CD4-positive, alpha-beta T cell treated with Interleukin-21 for 1 hour (primary cell): ENCODE measurements around the gene PLXNA3.

Experiments
- DNase-seq: peaks from one replicate; pipeline ENCODE4 v3.0.0-alpha.2; 2020

The PLXNA3 gene

DNA sequence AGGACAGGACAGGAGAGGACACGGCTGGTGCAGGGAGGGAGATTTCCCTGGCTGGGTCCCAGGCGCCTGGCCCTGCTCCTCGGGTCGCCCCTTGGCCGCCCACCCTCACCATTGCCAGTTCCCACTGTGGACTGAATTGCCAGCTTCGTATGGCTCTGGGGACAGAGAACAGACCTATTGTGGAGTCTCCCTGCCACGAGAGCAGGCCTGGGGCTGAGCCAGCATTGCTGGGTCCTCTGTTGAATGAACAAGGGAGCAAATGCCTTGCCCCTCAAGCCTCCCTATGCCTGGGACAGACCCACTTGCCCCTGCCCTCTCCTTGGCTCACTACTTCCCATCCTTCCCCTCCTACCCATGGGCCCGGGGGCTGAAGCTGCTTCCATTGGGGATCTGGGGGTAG lies 4.3 kb downstream of the PLXNA3 start:
- DNase-seq: no peak

GRCh38 chrX:154463611-154464220 lies 5.6 kb downstream of the PLXNA3 start:
- no peak for DNase-seq

- DNase-seq: no peak
Measured at GRCh38 chrX:154464806-154465365, 6.8 kb downstream of the PLXNA3 start.

DNA sequence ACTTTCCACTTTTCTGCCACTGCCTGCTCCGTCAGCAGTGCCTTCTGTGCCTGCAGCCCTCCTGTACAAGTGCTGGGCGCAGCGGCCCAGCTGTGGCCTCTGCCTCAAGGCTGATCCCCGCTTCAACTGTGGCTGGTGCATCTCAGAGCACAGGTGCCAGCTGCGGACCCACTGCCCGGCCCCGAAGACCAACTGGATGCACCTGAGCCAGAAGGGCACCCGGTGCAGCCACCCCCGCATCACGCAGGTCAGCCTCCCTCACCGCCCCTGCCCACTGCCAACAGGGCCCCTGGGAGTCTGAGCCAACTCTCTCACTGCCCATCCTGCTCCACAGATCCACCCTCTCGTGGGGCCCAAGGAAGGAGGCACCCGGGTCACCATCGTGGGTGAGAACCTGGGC lies 7.5 kb downstream of the PLXNA3 start:
- no peak for DNase-seq

DNA sequence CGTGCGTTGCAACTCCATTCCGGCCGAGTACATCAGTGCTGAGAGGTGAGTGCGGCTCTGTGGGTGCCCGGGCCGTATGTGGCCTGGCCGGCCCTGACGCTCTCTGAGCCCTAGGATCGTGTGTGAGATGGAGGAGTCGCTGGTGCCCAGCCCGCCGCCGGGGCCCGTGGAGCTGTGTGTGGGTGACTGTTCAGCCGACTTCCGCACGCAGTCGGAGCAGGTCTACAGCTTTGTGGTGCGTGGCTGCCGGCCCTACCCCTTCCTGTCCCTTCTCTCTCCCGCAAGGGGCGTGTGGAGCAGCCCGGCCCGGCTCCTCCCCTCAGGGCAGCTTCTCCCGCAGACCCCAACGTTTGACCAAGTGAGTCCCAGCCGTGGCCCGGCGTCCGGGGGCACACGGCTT lies 8.0 kb downstream of the PLXNA3 start:
- no peak for DNase-seq

DNA sequence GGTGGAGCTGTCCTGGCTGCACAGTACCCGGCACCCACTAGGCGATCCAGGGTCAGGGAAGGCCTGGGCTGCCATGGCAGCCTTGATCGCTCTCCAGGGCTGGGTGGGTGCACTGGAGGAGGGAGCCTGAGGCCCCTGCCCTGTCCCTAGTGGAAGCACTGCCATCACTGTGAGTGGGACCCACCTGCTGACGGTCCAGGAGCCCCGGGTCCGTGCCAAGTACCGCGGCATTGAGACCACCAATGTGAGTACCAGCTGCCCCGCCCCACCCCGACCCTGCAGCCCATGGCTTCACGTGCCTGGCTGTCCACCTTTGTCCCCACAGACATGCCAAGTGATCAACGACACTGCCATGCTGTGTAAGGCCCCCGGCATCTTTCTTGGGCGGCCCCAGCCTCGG lies 8.8 kb downstream of the PLXNA3 start:
- no peak for DNase-seq

DNA sequence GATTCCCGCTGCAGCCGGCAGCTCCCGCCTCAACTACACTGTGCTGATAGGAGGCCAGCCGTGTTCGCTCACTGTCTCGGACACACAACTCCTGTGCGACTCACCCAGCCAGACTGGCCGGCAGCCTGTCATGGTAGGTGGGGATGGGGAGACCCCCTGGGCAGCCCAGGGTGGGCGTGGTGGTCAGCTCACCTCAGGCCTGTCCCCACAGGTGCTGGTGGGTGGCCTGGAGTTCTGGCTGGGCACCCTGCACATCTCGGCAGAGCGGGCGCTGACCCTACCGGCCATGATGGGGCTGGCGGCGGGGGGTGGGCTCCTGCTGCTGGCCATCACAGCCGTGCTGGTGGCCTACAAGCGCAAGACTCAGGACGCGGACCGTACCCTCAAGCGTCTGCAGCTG lies 9.5 kb downstream of the PLXNA3 start:
- DNase-seq: no peak

DNA sequence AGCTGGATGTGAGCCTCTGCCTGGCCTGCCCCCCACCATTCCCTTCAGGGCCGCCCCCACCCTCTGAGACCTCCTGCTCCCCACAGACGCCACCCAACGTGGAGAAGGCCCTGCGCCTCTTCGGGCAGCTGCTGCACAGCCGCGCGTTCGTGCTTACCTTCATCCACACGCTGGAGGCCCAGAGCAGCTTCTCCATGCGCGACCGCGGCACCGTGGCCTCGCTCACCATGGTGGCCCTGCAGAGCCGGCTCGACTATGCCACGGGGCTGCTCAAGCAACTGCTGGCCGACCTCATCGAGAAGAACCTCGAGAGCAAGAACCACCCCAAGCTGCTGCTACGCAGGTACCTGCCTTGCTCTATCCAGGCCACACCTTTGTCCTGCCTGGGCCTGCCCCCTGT lies 10.1 kb downstream of the PLXNA3 start:
- DNase-seq: no peak

GRCh38 chrX:154469114-154469513 lies 11.0 kb downstream of the PLXNA3 start:
- no peak for DNase-seq

GRCh38 chrX:154469880-154470279 lies 11.8 kb downstream of the PLXNA3 start:
- DNase-seq: no peak

GRCh38 chrX:154470434-154470833 lies 12.4 kb downstream of the PLXNA3 start:
- DNase-seq: no peak

DNA sequence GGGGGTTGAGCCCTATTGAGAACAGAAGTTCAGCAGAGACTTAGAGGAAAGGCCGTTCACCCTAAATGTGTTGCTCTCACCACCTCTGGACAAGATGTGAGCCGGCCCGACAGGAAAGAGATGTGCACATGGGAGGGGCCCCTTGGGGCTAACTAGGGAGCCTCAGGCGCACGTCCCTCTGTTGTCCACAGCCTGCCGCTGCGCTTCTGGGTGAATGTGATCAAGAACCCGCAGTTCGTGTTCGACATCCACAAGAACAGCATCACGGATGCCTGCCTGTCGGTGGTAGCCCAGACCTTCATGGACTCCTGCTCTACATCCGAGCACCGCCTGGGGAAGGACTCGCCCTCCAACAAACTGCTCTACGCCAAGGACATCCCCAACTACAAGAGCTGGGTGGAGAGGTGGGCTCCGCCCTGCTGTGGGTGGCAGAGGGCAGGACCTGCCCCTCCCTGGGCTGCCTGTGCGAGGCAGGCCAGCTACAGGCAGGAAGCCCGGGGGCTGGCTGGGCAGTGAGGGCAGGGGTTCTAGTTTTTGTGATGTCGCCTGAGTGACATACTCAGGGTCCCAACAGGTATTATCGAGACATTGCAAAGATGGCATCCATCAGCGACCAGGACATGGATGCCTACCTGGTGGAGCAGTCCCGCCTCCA lies 13.0 kb downstream of the PLXNA3 start:
- DNase-seq: no peak

DNA sequence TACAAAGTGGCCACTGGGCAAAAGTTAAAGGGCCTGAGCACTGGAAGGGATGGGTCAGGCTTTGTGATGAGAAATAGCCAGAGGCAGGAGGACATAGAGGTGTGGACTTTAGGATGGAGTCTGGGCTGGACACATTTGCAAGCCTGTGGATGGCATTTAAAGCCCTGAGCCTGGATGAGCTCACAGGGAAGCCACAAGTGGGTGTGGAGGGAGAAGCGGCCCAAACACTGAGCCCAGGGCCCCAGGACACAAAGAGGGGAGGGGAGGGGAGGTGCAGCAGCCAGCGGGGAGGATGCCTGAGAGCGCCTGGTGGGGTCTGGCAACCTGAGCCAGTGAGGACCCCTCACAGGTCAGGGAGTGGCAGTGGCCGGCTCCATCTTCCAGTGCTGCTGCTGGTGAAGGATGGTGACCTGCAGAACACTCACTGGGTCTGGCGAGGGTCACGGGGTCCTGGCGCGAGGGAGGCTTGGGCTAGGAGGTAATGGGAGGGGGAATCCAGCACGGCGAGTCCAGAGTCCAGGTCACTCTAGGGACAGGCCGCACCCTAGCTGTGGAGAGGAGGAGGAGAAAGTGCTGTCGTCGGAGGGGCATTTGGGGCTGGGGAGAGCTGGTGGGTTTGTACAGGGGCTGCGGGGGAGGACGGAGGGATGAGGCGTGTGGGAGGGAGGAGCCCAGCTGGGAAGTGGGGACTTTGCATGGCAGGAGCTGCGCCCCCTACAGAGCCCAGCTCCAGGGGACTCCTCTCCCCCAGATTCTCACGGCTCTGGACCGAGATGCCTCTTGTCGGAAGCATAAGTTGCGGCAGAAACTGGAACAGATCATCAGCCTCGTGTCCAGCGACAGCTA lies 14.0 kb downstream of the PLXNA3 start:
- DNase-seq: no peak

DNA sequence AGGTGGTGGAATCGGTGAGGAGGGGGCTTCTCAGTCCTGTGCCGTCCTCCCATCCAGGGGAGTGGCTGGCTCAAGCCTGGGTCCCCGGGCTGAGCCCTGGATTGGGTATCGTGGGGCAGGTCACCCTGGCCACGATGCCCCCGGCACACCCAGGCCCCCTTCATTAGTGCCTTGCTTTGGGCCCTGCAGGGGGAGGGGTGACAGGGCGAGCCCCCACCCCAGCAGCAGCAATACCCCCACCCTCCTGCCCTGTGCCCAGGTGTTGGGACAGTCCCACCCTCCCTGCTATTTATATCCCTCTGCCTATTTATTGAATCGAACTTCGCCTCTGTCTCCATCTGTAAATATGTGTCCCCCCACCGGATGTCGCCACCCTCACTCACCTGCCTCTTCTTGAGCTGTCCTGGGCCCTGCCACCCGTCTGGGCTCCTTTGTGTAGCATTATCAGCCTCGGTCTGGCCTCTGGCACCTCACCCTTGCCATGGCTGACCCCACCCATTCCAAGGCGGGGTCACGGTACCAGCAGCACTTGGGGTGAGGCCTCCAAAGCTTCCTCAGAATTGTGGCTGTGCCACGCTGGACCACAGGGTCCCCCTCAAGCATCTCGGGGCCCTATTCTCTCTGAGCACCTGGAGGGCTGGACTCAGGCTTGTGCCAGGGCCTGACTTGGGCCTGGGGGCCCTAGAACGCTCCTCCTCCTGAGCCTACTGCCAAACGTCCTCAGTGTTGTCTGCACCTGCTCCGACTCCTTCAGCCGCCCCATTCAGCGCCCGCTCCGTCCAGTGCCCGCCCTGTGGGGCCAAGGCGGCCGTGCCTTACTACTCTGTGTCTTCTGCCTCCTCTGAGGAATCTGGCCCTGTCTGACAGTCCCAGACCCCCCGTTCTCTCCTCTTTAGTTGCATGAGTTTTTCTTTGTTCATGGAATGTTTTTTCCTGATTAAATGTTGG lies 14.9 kb downstream of the PLXNA3 start:
- no peak for DNase-seq

DNA sequence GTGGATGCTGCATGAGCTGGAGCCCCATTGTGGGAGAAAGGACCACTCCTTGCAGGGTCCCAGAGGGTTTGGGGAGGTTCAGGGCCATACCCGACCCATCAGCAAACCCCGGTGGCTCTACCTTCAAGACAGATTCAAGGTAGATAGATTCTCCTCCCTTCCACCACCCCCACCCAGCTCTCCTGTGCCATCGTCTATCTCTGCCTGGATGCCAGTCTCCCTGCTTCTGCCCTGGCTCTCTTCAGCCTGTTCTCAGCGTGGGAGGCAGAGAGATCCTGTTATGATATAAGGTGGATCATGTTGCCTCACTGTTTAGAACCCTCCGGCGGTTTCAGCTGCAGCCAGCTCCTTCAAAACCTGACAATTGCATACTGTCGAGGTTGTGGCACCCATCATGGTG lies 15.6 kb downstream of the PLXNA3 start:
- DNase-seq: no peak

DNA sequence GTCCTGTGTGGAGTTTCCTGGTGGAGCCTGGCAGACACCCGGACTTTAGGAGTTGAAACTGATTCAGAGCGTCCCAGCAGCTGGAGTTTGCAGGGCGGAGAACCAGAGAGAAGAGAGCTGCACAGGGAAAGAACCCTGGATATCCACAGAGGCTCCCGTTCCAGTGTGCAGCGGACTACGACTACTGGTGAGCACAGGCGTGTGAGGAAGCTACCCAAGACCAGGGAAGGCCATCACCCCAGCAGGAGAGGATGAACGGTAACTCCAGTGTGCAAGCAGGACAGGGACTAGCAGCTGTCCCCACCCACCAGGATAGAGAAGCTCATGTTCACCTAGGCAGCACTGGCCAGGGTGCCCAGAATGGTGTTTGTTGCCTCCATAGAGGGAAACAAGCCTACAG lies 18.7 kb downstream of the PLXNA3 start:
- no peak for DNase-seq

DNA sequence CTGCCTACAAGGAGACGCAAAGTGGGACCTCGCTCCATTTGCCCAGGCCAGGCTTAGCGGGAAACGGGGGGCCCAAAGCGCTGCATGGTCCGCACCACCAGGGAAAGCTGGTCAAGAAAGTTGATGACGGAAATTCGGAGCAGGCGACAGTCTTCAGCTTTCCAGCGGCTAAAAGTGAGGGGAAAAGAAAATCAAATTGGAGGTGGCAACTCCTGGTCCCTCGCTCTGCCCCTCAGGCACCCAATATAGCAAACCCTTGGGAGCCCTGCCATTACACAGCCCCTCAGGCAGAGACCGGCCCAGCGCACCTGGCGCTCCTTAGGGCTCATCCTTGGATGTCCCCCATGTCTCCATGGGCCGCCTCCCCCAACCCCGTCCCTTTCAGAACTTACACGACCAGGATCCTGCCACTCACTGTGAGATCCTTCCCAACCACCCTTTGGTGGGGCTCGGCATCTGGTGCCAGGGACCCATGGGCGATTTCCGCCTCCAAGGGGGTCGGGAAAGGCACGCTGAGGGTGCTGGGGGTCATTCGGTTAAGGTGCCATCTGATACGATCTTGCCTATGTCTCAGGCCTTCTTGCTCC lies 19.9 kb downstream of the PLXNA3 start:
- DNase-seq: no peak

DNA sequence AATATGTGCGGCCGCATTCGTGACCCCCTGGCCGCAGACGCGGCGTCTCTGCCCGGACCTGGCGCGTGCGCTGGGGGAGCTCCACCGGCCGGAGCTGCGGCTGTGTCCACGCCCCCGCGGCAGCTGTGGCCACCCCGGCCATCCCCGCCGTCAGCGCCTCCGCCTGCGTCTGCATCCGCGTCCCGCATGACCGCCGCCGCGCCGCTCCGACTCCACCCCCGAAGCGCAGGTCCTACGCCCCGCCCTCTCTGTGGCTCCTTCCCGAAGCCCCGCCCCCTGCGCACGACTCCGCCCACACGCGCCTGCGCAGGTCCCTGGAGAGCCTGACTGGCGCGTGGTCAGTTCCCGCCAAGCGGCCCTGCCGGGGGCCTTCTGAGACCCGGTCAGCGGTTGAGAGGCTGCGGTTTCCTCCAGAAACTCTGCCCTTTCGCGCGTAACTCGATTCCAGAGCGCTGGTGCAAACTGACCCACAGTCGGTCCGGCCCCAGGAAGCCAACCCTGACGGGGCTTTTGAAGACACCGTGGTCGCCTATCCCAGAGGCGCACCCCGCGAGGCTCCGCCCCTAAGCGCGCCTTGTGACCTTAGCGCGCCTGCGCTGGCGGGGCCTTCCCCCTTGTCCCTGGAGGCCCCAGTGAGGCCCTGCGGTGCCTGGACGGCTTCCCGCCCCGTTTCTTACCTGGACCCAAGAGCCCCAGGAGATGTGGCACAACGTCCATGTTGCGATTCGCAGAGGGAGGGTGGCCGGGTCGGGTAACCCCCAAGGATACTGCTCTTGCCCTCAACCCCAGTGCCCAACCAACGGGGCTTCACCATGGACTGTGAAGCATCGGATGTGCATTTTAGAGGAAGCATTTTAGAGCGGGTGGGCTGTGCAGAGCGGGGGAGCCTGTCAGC lies 20.9 kb downstream of the PLXNA3 start, which contains the start of gene LAGE3:
TSS of gene LAGE3 (minus strand) at position 554 of the 895 bp plus-strand sequence. CDS start at position 188, 366 bp downstream.
- peak; percentile 94 for DNase-seq

DNA sequence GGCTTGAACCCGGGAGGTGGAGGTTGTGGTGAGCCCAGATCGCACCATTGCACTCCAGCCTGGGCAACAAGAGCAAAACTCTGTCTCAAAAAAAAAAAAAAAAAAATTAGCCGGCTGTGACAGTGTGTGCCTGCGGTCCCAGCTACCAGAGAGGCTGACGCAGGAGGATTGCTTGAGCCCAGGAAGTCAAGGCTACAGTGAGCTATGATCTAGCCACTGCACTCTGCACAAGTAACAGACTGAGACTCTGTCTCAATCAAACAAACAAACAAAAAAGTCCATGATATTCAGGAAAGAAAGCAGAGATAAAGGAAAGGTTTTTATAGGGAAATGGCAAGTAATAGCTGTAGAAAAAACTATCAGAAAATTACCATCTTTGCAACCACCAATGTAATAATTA lies 23.1 kb downstream of the PLXNA3 start:
- no peak for DNase-seq

DNA sequence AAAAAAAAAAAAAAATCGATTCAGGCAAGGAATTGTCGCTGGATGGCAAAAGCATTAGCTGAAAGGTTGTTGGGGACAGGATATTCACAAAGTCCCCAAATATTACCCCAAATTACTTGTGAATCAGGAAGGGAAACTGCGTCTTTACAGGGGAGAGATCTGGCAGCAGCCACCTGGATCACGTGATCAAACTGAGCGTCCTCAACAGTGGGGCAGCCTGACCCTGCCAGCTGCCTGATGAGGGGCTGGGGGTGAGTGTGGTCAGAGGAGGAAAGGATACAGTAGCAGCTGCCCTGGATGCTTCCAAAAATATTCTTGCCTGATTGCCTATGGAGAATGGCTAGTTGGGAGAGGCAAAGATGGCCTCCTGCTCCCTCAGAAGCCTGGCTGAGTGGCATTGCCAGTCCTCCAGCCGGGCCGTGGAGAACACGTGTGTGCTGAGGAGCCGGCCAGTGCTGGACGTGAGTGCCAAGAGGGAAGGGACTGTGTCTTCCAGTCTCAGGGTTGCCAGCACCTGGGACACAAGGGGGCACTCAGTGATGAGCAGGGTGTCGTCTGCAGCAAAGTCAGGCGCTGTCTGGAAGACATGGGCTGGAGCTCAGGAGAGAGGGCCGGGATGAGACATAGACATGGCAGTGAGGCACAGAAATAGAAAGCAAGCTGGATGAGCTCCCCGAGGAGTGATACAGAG lies 24.0 kb downstream of the PLXNA3 start:
- no peak for DNase-seq
